ENCODE measurements around the gene CD40.

CD40 gene

GRCh38 chr20:46073443-46073842 is 44.7 kb upstream of the CD40 start:
- H2AFZ ChIP-seq (ENCODE audit: low read depth): no peak overlapping the region
- no peak for TF ChIP-seq CTCF (conservative IDR thresholded peaks at IDR 0.05; ENCODE audit: low read depth, low read length)
- no peak overlapping the region for H3K4me2 ChIP-seq
- H3K4me3 ChIP-seq (IDR thresholded peaks at IDR 0.05; ENCODE audit: insufficient read depth, low read depth, low read length): no peak overlapping the region
- H4K20me1 ChIP-seq (ENCODE audit: insufficient read depth): no peaks in the 10 kb centered on the region
- no peak overlapping the region for H3K27ac ChIP-seq
- 0 out of 2 replicates have a peak, but pooled peaks cover 2% of the 10 kb centered on the region for H3K36me3 ChIP-seq (ENCODE audit: insufficient read depth)
- no peaks in the 10 kb centered on the region; the same call in 1 of the 2 replicates for H3K79me2 ChIP-seq (ENCODE audit: insufficient read depth, low read depth)
- no peaks in the 10 kb centered on the region for H3K27me3 ChIP-seq (ENCODE audit: insufficient read depth, low read depth)
- H3K9ac ChIP-seq: no peak overlapping the region
- H3K4me1 ChIP-seq (ENCODE audit: low read depth, poor library complexity, severe bottlenecking): no peaks in the 10 kb centered on the region

GRCh38 chr20:46074006-46074405 is 44.1 kb upstream of the CD40 start:
- Histone ChIP-seq H2AFZ (ENCODE audit: low read depth) (no peak overlapping the region), H3K79me2 (ENCODE audit: insufficient read depth, low read depth) (no peaks in the 10 kb centered on the region; the same call in 1 of the 2 replicates), H3K27me3 (ENCODE audit: insufficient read depth, low read depth) (no peaks in the 10 kb centered on the region), H3K4me1 (ENCODE audit: low read depth, poor library complexity, severe bottlenecking) (no peaks in the 10 kb centered on the region), H3K9ac (no peak overlapping the region), H3K36me3 (ENCODE audit: insufficient read depth) (no peaks in the 10 kb centered on the region; the same call in 1 of the 2 replicates), H3K4me3 (IDR thresholded peaks at IDR 0.05; ENCODE audit: insufficient read depth, low read depth, low read length) (no peak overlapping the region), H3K4me2 (no peak overlapping the region), H4K20me1 (ENCODE audit: insufficient read depth) (no peaks in the 10 kb centered on the region), H3K27ac (no peak overlapping the region)
- no peak for TF ChIP-seq CTCF (conservative IDR thresholded peaks at IDR 0.05; ENCODE audit: low read depth, low read length)

- H3K4me2 ChIP-seq: no peak overlapping the region
- H3K27me3 ChIP-seq (ENCODE audit: insufficient read depth, low read depth): no peaks in the 10 kb centered on the region
- H4K20me1 ChIP-seq (ENCODE audit: insufficient read depth): peaks cover 13% of the 10 kb centered on the region; the same call in 1 of the 2 replicates
- H3K27ac ChIP-seq: no peak overlapping the region
- peaks cover 6% of the 10 kb centered on the region; the same call in 1 of the 2 replicates for H3K36me3 ChIP-seq (ENCODE audit: insufficient read depth)
- TF ChIP-seq CTCF (conservative IDR thresholded peaks at IDR 0.05; ENCODE audit: low read depth, low read length): no peak
- H3K4me3 ChIP-seq (IDR thresholded peaks at IDR 0.05; ENCODE audit: insufficient read depth, low read depth, low read length): no peak overlapping the region
- H3K9ac ChIP-seq: no peak overlapping the region
- H2AFZ ChIP-seq (ENCODE audit: low read depth): no peak overlapping the region
- H3K79me2 ChIP-seq (ENCODE audit: insufficient read depth, low read depth): peaks cover 24% of the 10 kb centered on the region
- no peaks in the 10 kb centered on the region for H3K4me1 ChIP-seq (ENCODE audit: low read depth, poor library complexity, severe bottlenecking)
These were observed 41.3 kb upstream of the CD40 start for GRCh38 chr20:46076806-46077205.

- H3K4me3 ChIP-seq (IDR thresholded peaks at IDR 0.05; ENCODE audit: insufficient read depth, low read depth, low read length): no peak overlapping the region
- H3K27ac ChIP-seq: no peak overlapping the region
- no peak for TF ChIP-seq CTCF (conservative IDR thresholded peaks at IDR 0.05; ENCODE audit: low read depth, low read length)
- H2AFZ ChIP-seq (ENCODE audit: low read depth): no peak overlapping the region
- no peak overlapping the region for H3K9ac ChIP-seq
- H3K79me2 ChIP-seq (ENCODE audit: insufficient read depth, low read depth): peaks cover 33% of the 10 kb centered on the region
- H3K4me2 ChIP-seq: no peak overlapping the region
- peaks cover 20% of the 10 kb centered on the region; the same call in 1 of the 2 replicates for H4K20me1 ChIP-seq (ENCODE audit: insufficient read depth)
- H3K4me1 ChIP-seq (ENCODE audit: low read depth, poor library complexity, severe bottlenecking): no peaks in the 10 kb centered on the region
- H3K27me3 ChIP-seq (ENCODE audit: insufficient read depth, low read depth): no peaks in the 10 kb centered on the region
- H3K36me3 ChIP-seq (ENCODE audit: insufficient read depth): peaks cover 6% of the 10 kb centered on the region; the same call in 1 of the 2 replicates
These were observed 40.3 kb upstream of the CD40 start for GRCh38 chr20:46077642-46078305.

All from KMS-11 (cell line).